GM06990 (cell line): ENCODE measurements around the gene BRINP1.

Experiments
- DNase-seq: peaks from one replicate; pipeline ENCODE4 v3.0.0-alpha.2; 2011; ENCODE audit not compliant: insufficient read length; ENCODE audit errors: extremely low read depth
- H3K27me3 ChIP-seq: replicated peaks from 2 replicates; pipeline ENCODE4 v1.6.0; 2011; ENCODE audit warnings: low read length; ENCODE audit not compliant: control insufficient read depth, insufficient read depth
- H3K36me3 ChIP-seq: 2 replicates; pipeline ENCODE4 v1.5.1; 2011; ENCODE audit warnings: low read length; ENCODE audit not compliant: control insufficient read depth, insufficient read depth
- H3K4me3 ChIP-seq: replicated peaks from 2 replicates; pipeline ENCODE4 v1.5.1; 2011; ENCODE audit warnings: low read depth, mild to moderate bottlenecking, control low read depth, low read length
- CTCF ChIP-seq: IDR thresholded peaks from 2 replicates; pipeline ENCODE4 v1.5.1; 2011; ENCODE audit warnings: low read length, control low read depth, mild to moderate bottlenecking, inconsistent platforms; ENCODE audit not compliant: insufficient read depth, poor library complexity, severe bottlenecking

The BRINP1 gene

GRCh38 chr9:119167876-119168275, 201.4 kb downstream of the BRINP1 start:
- Histone ChIP-seq H3K27me3 (no peaks in the 10 kb centered on the region), H3K36me3 (no peaks in the 10 kb centered on the region), H3K4me3 (no peak overlapping the region)
- no peak for TF ChIP-seq CTCF
- no peak for DNase-seq

- no peak for TF ChIP-seq CTCF
- Histone ChIP-seq H3K27me3 (no peaks in the 10 kb centered on the region), H3K4me3 (no peak overlapping the region), H3K36me3 (no peaks in the 10 kb centered on the region)
- DNase-seq = no peak
Observed at GRCh38 chr9:119167267-119167666, 202.0 kb downstream of the BRINP1 start.

- Histone ChIP-seq H3K36me3 (no peaks in the 10 kb centered on the region), H3K4me3 (no peak overlapping the region), H3K27me3 (no peaks in the 10 kb centered on the region)
- no peak for TF ChIP-seq CTCF
- DNase-seq = no peak
Observed at GRCh38 chr9:119166096-119166495, 203.1 kb downstream of the BRINP1 start.

GRCh38 chr9:119165131-119165530, 204.1 kb downstream of the BRINP1 start:
- Histone ChIP-seq H3K36me3 (no peaks in the 10 kb centered on the region), H3K4me3 (no peak overlapping the region), H3K27me3 (no peaks in the 10 kb centered on the region)
- DNase-seq = no peak
- no peak for TF ChIP-seq CTCF

GRCh38 chr9:119164716-119165115, 204.5 kb downstream of the BRINP1 start:
- H3K4me3 ChIP-seq = no peak overlapping the region
- no peak for DNase-seq
- H3K27me3 ChIP-seq = no peaks in the 10 kb centered on the region
- H3K36me3 ChIP-seq = no peaks in the 10 kb centered on the region
- TF ChIP-seq CTCF = no peak

- Histone ChIP-seq H3K27me3 (no peaks in the 10 kb centered on the region), H3K4me3 (no peak overlapping the region), H3K36me3 (no peaks in the 10 kb centered on the region)
- DNase-seq = no peak
- TF ChIP-seq CTCF = no peak
Observed at GRCh38 chr9:119160551-119160950, 208.7 kb downstream of the BRINP1 start.
